Fibroblast of the conjunctiva (primary cell): ENCODE results near the gene SLITRK5.

Source experiments
- DNase-seq: peaks from one replicate; pipeline ENCODE4 v3.0.0-alpha.2; 2010; ENCODE audit warnings: low read depth

SLITRK5 gene

DNA sequence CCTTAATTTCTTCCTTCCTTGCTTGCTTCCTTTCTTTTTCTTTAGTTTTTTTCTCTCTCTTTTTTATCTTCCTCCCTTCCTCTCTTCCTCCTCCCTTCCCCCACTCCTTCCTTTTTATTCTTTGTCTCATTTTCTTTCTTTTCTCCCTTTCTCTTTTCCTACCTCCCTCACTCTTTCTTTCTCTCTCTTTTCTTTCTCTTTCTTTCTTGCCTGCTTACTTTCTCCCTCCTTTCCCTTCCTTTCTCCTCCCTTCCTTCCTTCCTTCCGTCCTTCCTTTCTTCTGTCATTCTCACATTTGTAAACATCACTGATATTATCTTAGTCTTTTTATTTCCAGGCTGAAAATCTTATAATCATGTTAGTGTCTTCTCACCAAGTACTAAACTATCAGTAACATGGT is 38.8 kb downstream of the SLITRK5 start:
- no peak for DNase-seq

- DNase-seq = no peak
These were observed 40.8 kb downstream of the SLITRK5 start for GRCh38 chr13:87712012-87712411.
